ENCODE results near the gene MS4A4A.

The MS4A4A gene

DNA sequence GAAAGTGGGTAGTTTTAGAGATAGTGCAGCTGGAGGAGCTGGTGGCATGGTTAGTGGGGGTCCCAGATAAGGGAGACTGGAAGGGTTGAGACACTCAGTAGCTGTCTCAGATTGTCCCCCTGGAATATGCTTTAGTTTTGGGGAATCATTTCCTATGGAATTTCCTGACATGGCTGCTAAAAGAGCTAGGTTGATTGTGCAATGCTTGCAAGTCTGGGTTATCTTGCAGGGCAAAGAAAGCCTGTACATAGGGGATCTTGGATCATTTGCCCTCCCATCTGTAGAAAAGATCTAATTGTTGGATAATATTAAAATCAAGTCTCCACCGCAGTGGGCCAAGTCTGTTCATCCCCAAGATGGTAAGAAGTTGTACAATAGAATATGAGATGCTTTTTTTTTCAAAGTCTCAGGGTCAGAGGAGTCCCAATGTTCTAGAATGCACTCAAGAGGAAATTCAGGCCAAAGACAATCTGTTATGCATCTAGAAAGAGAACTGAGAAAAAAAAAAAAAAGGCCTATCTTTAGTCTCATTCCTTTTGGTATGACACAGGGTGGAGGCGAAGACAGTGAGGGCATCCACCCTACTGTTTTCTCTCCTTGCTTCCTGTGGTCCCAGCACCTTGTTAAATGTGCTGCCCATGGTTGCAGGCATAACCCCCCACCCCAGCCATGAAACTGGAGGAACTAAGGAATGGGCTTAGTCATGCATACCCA lies 66.8 kb downstream of the MS4A4A start:
- DNase-seq (ENCODE audit: low read depth in 2 of 2, low spot score in 1 of 2) = no peak

DNA sequence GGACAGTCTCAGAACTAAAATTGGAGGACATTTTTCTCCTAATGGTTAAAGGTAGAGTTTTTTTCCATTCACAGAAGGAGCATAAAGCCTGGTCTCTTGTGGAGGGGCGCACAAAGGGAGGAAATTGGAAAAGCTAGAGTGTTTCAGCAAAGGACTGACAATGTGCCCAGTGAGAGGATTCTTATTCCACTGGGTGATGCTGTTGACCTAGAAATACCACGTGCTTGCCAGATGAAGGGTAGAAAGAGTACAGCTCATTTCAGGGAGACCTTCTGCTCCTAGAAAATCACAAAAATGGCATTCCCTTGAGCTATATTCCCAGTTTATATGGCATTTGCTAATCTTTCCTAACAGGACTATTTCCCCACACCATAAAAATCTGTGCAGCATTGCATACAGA lies 67.7 kb downstream of the MS4A4A start:
- no peak for DNase-seq (ENCODE audit: low read depth in 2 of 2, low spot score in 1 of 2)

DNA sequence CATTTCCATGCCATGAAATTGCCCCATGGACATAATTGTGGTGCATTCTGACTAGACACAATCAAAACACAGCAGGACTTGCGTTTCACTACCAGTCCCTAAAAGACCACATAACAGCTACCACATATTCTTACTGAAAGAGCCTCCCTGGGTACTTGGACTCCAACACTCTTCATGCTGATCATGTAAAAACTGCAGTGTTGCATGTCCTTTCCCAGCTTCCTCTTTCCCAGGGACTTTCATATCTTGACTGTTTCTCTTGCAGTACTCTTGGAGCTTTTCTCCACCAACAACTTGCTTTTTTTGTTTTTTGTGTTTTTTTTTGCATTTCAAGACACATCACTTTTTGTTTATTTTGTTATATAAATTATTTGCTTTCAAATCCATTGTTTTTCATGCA lies 69.5 kb downstream of the MS4A4A start:
- no peak for DNase-seq (ENCODE audit: low read depth in 2 of 2, low spot score in 1 of 2)

DNA sequence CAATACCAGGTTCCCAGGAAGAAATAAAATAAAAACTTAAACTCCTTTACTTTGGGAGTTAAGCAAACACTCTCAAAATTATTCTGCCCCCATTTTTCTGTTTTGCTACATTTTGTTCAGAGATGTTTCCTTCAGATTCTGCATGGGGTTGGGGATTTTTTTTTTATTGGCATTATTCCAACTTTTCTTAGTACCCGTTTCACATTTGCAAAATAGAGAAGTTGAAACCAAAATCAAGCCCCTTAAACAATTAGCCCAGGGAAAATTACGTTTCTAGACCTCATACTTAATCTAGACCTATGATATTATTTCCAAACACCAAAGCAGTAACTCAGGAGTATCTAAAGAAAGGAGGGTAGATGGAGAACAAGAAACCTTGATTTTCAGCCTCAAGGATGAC lies 77.3 kb downstream of the MS4A4A start:
- no peak for DNase-seq (ENCODE audit: low read depth in 2 of 2, low spot score in 1 of 2)

Data from stimulated activated CD8-positive, alpha-beta memory T cell treated with anti-CD3 and anti-CD28 coated beads, Interleukin-4, amount 100 ng/mL, for 1 hour (primary cell).